Cardiac atrium fibroblast (primary cell): Measurements from ENCODE around the gene UPK1B. TPM values are rescaled to one million over a fixed set of nuclear protein-coding genes. Genes with fewer than 3 reads are reported as not detected.

Experiments
- total RNA-seq: library from RNA; depleted of rRNA; stranded (reverse); fragments of >200 nt; gene quantifications from 2 replicates; pipeline ENCODE4 v1.2.3, GENCODE V29; 2015

Gene UPK1B
- 0.18 TPM in 1 of 2 replicates, not detected in the other for total RNA-seq

GRCh38 chr3:119173325-119173724 is at the start of gene UPK1B:
Gene UPK1B, plus strand, starts transcription at chr3:119173598. Its CDS starts 13,144 bp downstream, at chr3:119186742.

GRCh38 chr3:119145500-119146167 is 27.8 kb upstream of the UPK1B start, which contains the start of gene TEX55:
Gene TEX55, plus strand, starts transcription at chr3:119146165. Its CDS starts 25 bp downstream, at chr3:119146190.

DNA sequence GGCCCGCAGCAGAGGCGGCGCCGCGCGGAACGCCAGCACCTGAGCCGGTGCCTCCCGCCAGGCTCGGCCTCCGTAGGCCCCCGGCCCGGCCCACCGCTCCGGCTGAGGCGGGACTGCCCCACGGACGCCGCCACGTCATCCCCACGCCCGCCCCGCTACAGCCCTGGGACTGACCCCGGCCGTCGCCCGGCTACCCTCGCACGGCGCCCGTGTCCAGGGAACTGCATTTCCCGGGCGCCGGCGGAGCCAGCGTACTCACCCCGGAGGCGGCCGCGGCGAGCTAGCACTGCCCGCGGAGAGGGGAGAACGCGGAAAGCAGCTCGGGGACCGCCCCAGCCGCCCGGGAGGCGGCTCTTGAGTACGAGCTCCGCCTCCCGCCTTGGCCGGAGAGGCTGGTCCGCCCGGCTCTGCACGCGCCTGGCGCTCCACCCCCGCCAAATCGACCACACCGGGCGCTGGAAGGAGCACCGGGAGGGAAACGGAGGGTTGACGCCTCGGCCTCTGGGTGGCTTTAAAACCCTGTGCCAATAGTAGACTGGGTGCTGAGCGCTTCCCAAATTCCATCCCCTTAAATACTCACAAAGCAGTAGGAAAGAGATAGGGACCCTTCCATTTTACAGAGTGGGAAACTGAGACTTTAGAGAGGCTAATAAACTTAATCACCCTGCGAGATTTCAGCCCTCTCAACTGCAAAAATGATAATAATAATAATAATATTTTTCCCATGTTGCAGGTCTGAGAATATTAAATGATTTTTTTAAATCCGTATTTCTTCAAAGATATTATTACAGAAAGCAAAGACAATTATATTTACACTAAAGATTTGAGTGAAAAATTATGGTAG is 67.4 kb downstream of the UPK1B start, which contains the start of gene B4GALT4:
B4GALT4 (minus strand) TSS at position 288 of the 844 bp plus-strand sequence. CDS start 10,779 bp downstream, outside the sequence.

Other genes with a start within 250 kb of the UPK1B start
- not detected in 2 replicates for gene IGSF11, start 138.8 kb upstream of the UPK1B start, total RNA-seq
- gene TEX55, start 27.4 kb upstream of the UPK1B start, total RNA-seq, result not detected in 2 replicates
- gene B4GALT4, start 67.3 kb downstream of the UPK1B start, total RNA-seq, result 24.9 and 38.4 TPM in 2 replicates
- gene ARHGAP31, start 120.8 kb downstream of the UPK1B start, total RNA-seq, result 6.5 and 13.1 TPM in 2 replicates